ENCODE measurements around the gene LCE2C.
"Not testable (repeated sequence)": the region's sequence is repeated elsewhere in the genome, so short reads cannot be mapped to it uniquely, and the experiment has no call there.

LCE2C gene

GRCh38 chr1:152683846-152684245 lies 8.8 kb downstream of the LCE2C start:
- no peak for TF ChIP-seq CTCF (IDR thresholded peaks at IDR 0.05)

GRCh38 chr1:152685823-152686222 lies 10.7 kb downstream of the LCE2C start, which contains the start of gene LCE2B:
TSS of gene LCE2B (plus strand) at chr1:152686123. CDS start at chr1:152686844, 721 bp downstream.
- not testable (repeated sequence) for TF ChIP-seq CTCF (IDR thresholded peaks at IDR 0.05)

- TF ChIP-seq CTCF (IDR thresholded peaks at IDR 0.05): no peak
These were observed 22.9 kb downstream of the LCE2C start, which contains the start of gene LCE2A for GRCh38 chr1:152697701-152698600. TSS of gene LCE2A (plus strand) at chr1:152698345. CDS start at chr1:152698902, 557 bp downstream.

- TF ChIP-seq CTCF (IDR thresholded peaks at IDR 0.05): no peak
These were observed 24.7 kb downstream of the LCE2C start for GRCh38 chr1:152699746-152700145.

- no peak for TF ChIP-seq CTCF (IDR thresholded peaks at IDR 0.05)
These were observed 32.8 kb downstream of the LCE2C start, which contains the start of gene LCE4A for GRCh38 chr1:152707860-152708259. TSS of gene LCE4A (plus strand) at chr1:152708160. CDS start at chr1:152709076, 916 bp downstream.

- no peak for TF ChIP-seq CTCF (IDR thresholded peaks at IDR 0.05)
These were observed 43.2 kb downstream of the LCE2C start for GRCh38 chr1:152718238-152718637.

GRCh38 chr1:152725261-152725660 lies 50.2 kb downstream of the LCE2C start:
- TF ChIP-seq CTCF (IDR thresholded peaks at IDR 0.05): no peak
